ENCODE results near the gene CNPY3. TPM values are rescaled to one million over a fixed set of nuclear protein-coding genes. Genes with fewer than 3 reads are reported as not detected.

The CNPY3 gene
- total and polyA plus RNA-seq, 2 of the 13 experiments (the other 11 are each of a cell fraction or from before 2014, with no cell fraction given) = 42.3 to 60.2 TPM

- TF ChIP-seq PAWR (CRISPR knock-in tag; IDR thresholded peaks at IDR 0.05; ENCODE audit: borderline replicate concordance) (no peak), PRPF4 (IDR thresholded peaks at IDR 0.05; ENCODE audit: low read depth, low read length, poor library complexity, severe bottlenecking) (no peak), ZSCAN30 (CRISPR knock-in tag; IDR thresholded peaks at IDR 0.05) (no peak), ZNF644 (CRISPR knock-in tag; IDR thresholded peaks at IDR 0.05; ENCODE audit: low read depth) (no peak), CCAR2 (optimal IDR thresholded peaks at IDR 0.05; ENCODE audit: low read depth, low read length) (no peak), TARDBP (CRISPR knock-in tag; IDR thresholded peaks at IDR 0.05) (peak; percentile 96), POLR2A (IDR thresholded peaks at IDR 0.05; ENCODE audit: insufficient read depth in 1 of 2, low read depth in 2 of 2, low read length in 2 of 2) (peak; percentile 70 to 74), ZNF432 (CRISPR knock-in tag; IDR thresholded peaks at IDR 0.05; ENCODE audit: borderline replicate concordance) (no peak), ZBTB42 (CRISPR knock-in tag; IDR thresholded peaks at IDR 0.05) (peak; percentile 97), NKX3-1 (CRISPR knock-in tag; IDR thresholded peaks at IDR 0.05) (peak; percentile 96), KLF15 (CRISPR knock-in tag; IDR thresholded peaks at IDR 0.05; ENCODE audit: borderline replicate concordance) (peak; percentile 73), ZGPAT (CRISPR knock-in tag; IDR thresholded peaks at IDR 0.05) (peak; percentile 99), ZNF646 (CRISPR knock-in tag; IDR thresholded peaks at IDR 0.05) (no peak), EED (CRISPR knock-in tag; IDR thresholded peaks at IDR 0.05) (peak; percentile 81), REST (IDR thresholded peaks at IDR 0.05; ENCODE audit: borderline replicate concordance in 1 of 2, low read depth in 1 of 2, low read length in 2 of 2) (0 out of 4 replicates have a peak, but pooled peaks of 1 of the 2 experiments have one; percentile 49), U2AF1 (optimal IDR thresholded peaks at IDR 0.05; ENCODE audit: low read depth, low read length) (no peak)
Measured at GRCh38 chr6:42928986-42929820, at the start of gene CNPY3 (continued).
